H1 (cell line): ENCODE measurements around the gene G3BP1. TPM values are rescaled to one million over a fixed set of nuclear protein-coding genes. Genes with fewer than 3 reads are reported as not detected.

Experiments
- CTCF ChIA-PET: fragments of 300-600 bp; sonication (Branson Sonifier 250); formaldehyde crosslinking; loops from one replicate; lab custom pipeline; 2021; ENCODE audit not compliant: partially characterized antibody; lab: Charles Lee
- POLR2A ChIA-PET: fragments of 300-600 bp; sonication (Branson Sonifier 250); formaldehyde crosslinking; loops from one replicate; lab custom pipeline; 2021; ENCODE audit warnings: inconsistent platforms; ENCODE audit not compliant: partially characterized antibody; lab: Charles Lee
- DNase-seq, 2 experiments: peaks; one replicate each; pipeline versions ENCODE4 v3.0.0 to v3.0.0-alpha.2; 2010 to 2022; ENCODE audit warnings: low spot score in 2 of 2, low read depth in 1 of 2, mixed read lengths in 1 of 2
- FAIRE-seq: peaks from 2 replicates; lab custom pipeline; 2011; peaks lifted over from hg19 to GRCh38; lab: Jason Lieb, UNC
- H2AFZ ChIP-seq: 2 replicates; pipeline ENCODE4 v1.8.1; 2012; ENCODE audit warnings: low read length, inconsistent platforms
- H2AK5ac ChIP-seq: 2 replicates; pipeline ENCODE4 v1.6.1; 2013; ENCODE audit warnings: low read depth, low read length
- H2BK120ac ChIP-seq: replicated peaks from 2 replicates; pipeline ENCODE3; 2013; ENCODE audit warnings: low read depth, low read length, inconsistent platforms
- H2BK12ac ChIP-seq: 2 replicates; pipeline ENCODE4 v1.6.1; 2013; ENCODE audit warnings: low read depth, low read length
- H2BK15ac ChIP-seq: 2 replicates; pipeline ENCODE4 v1.6.1; 2013; ENCODE audit warnings: low read length
- H2BK20ac ChIP-seq: 2 replicates; pipeline ENCODE4 v1.6.1; 2013; ENCODE audit warnings: low read length
- H2BK5ac ChIP-seq: 2 replicates; pipeline ENCODE4 v1.6.1; 2013; ENCODE audit warnings: low read depth, low read length
- H3K14ac ChIP-seq: 2 replicates; pipeline ENCODE4 v1.6.1; 2013; ENCODE audit warnings: inconsistent platforms; ENCODE audit not compliant: insufficient read length
- H3K18ac ChIP-seq: 2 replicates; pipeline ENCODE4 v1.6.1; 2013; ENCODE audit warnings: low read length; ENCODE audit errors: extremely low read depth
- H3K23ac ChIP-seq: 2 replicates; pipeline ENCODE4 v1.6.1; 2013; ENCODE audit warnings: inconsistent platforms; ENCODE audit not compliant: insufficient read length
- H3K23me2 ChIP-seq: 2 replicates; pipeline ENCODE4 v1.6.1; 2013; ENCODE audit warnings: low read depth, low read length
- H3K27ac ChIP-seq: 2 replicates; pipeline ENCODE4 v1.6.1; 2011; ENCODE audit warnings: low read depth, low read length, inconsistent platforms
- H3K27me3 ChIP-seq, 4 experiments: replicated peaks in 1 of 4; 1 replicate in 1 of 4; 2 replicates in 3 of 4; pipeline versions ENCODE4 v1.6.1 to v1.8.1; 2011 to 2013; ENCODE audit warnings: low read length in 3 of 4, mild to moderate bottlenecking in 3 of 4, inconsistent platforms in 2 of 4, mixed read lengths in 2 of 4, moderate library complexity in 1 of 4; ENCODE audit not compliant: control insufficient read depth in 3 of 4, insufficient read depth in 3 of 4; ENCODE audit errors: extremely low read depth in 1 of 4
- H3K36me3 ChIP-seq, 4 experiments: 2 replicates each; pipeline versions ENCODE4 v1.6.1 to v1.8.1; 2011 to 2013; ENCODE audit warnings: mild to moderate bottlenecking in 4 of 4, low read length in 3 of 4, moderate library complexity in 2 of 4, control low read depth in 1 of 4, inconsistent platforms in 1 of 4; ENCODE audit not compliant: insufficient read depth in 4 of 4, control insufficient read depth in 2 of 4
- H3K4ac ChIP-seq: replicated peaks from 2 replicates; pipeline ENCODE3; 2013; ENCODE audit warnings: low read length, low read depth, mixed read lengths, inconsistent platforms; ENCODE audit not compliant: insufficient read length
- H3K4me1 ChIP-seq, 4 experiments: replicated peaks in 1 of 4; 1 replicate in 1 of 4; 2 replicates in 3 of 4; pipeline versions ENCODE4 v1.6.1 to v1.8.1; 2011 to 2013; ENCODE audit warnings: low read length in 3 of 4, inconsistent platforms in 2 of 4, mixed read lengths in 1 of 4; ENCODE audit not compliant: insufficient read depth in 4 of 4, control insufficient read depth in 3 of 4
- H3K4me2 ChIP-seq, 2 experiments: 2 replicates each; pipeline versions ENCODE4 v1.6.1 to v1.8.1; 2011 to 2013; ENCODE audit warnings: low read depth in 2 of 2, low read length in 2 of 2, control low read depth in 1 of 2, inconsistent platforms in 1 of 2, mild to moderate bottlenecking in 1 of 2; ENCODE audit not compliant: insufficient read depth in 1 of 2
- H3K4me3 ChIP-seq, 4 experiments: fragments of 200-600, 300-600 bp in 1 of 4; sonication (generic), shearing (Covaris generic), sonication (Bioruptor Twin) in 1 of 4; 2 replicates each; pipeline versions ENCODE4 v1.5.1 to v1.8.1; 2011 to 2016; ENCODE audit warnings: low read length in 4 of 4, low read depth in 3 of 4, control low read depth in 2 of 4, inconsistent platforms in 2 of 4, mild to moderate bottlenecking in 2 of 4, mixed read lengths in 1 of 4, moderate library complexity in 1 of 4; ENCODE audit not compliant: insufficient read depth in 2 of 4; ENCODE audit errors: extremely low read depth in 1 of 4
- H3K56ac ChIP-seq: replicated peaks from 2 replicates; pipeline ENCODE3; 2013; ENCODE audit warnings: low read depth, mild to moderate bottlenecking, mixed read lengths, low read length, inconsistent platforms; ENCODE audit not compliant: insufficient read length
- H3K79me1 ChIP-seq: 2 replicates; pipeline ENCODE4 v1.6.1; 2013; ENCODE audit warnings: low read depth, low read length, control low read depth
- H3K79me2 ChIP-seq, 2 experiments: 2 replicates each; pipeline versions ENCODE4 v1.6.1 to v1.8.1; 2012 to 2013; ENCODE audit warnings: low read length in 2 of 2, mild to moderate bottlenecking in 2 of 2, inconsistent platforms in 1 of 2; ENCODE audit not compliant: insufficient read depth in 2 of 2, control insufficient read depth in 1 of 2
- H3K9ac ChIP-seq, 4 experiments: replicated peaks in 1 of 4; 1 replicate in 1 of 4; 2 replicates in 3 of 4; pipeline versions ENCODE4 v1.6.1 to v1.8.1; 2011 to 2013; ENCODE audit warnings: low read depth in 3 of 4, low read length in 3 of 4, control low read depth in 2 of 4, mild to moderate bottlenecking in 2 of 4, moderate library complexity in 2 of 4, inconsistent platforms in 1 of 4; ENCODE audit errors: extremely low read depth in 1 of 4
- H3K9me3 ChIP-seq, 2 experiments: 2 replicates each; pipeline versions ENCODE4 v1.6.1 to v1.8.1; 2012 to 2013; ENCODE audit warnings: mild to moderate bottlenecking in 2 of 2, moderate library complexity in 2 of 2, control low read depth in 1 of 2, inconsistent platforms in 1 of 2, low read depth in 1 of 2, low read length in 1 of 2, mixed read lengths in 1 of 2; ENCODE audit not compliant: insufficient read depth in 2 of 2
- H4K20me1 ChIP-seq, 2 experiments: replicated peaks in 1 of 2; 2 replicates each; pipeline versions ENCODE3 to v1.8.1; 2011 to 2013; ENCODE audit warnings: inconsistent platforms in 2 of 2, low read length in 2 of 2, mild to moderate bottlenecking in 1 of 2; ENCODE audit not compliant: insufficient read depth in 2 of 2, control insufficient read depth in 1 of 2
- H4K5ac ChIP-seq: 2 replicates; pipeline ENCODE4 v1.6.1; 2013; ENCODE audit warnings: low read length, low read depth, mixed read lengths, inconsistent platforms; ENCODE audit not compliant: insufficient read length
- H4K8ac ChIP-seq: 2 replicates; pipeline ENCODE4 v1.8.0; 2013; ENCODE audit warnings: mild to moderate bottlenecking, moderate library complexity, low read length, inconsistent platforms; ENCODE audit not compliant: insufficient read depth; ENCODE audit errors: extremely low read depth
- H4K91ac ChIP-seq: replicated peaks from 2 replicates; pipeline ENCODE3; 2013; ENCODE audit warnings: low read length, mixed read lengths, inconsistent platforms; ENCODE audit not compliant: insufficient read length
- CHD1 ChIP-seq: IDR thresholded peaks from 2 replicates; pipeline ENCODE4 v1.6.1; 2012; ENCODE audit warnings: low read depth, low read length, improper control_type of control experiment
- EZH2 ChIP-seq: fragments of 200-600 bp; sonication (generic); IDR thresholded peaks from 2 replicates; pipeline ENCODE4 v1.7.1; 2012; ENCODE audit warnings: low read depth, mild to moderate bottlenecking, moderate library complexity, low read length, inconsistent platforms; ENCODE audit not compliant: severe bottlenecking
- KDM4A ChIP-seq: IDR thresholded peaks from one replicate; pipeline ENCODE4 v1.7.1; 2012; ENCODE audit warnings: low read depth, mild to moderate bottlenecking, moderate library complexity, low read length, inconsistent platforms; ENCODE audit not compliant: severe bottlenecking
- MAX ChIP-seq: IDR thresholded peaks from 2 replicates; pipeline ENCODE4 v1.6.1; 2012; ENCODE audit warnings: inconsistent platforms
- PHF8 ChIP-seq: fragments of 200-600 bp; sonication (generic); conservative IDR thresholded peaks from 2 replicates; pipeline ENCODE4 v1.7.1; 2012; ENCODE audit warnings: low read depth, mild to moderate bottlenecking, inconsistent platforms, low read length, moderate library complexity
- RBBP5 ChIP-seq: IDR thresholded peaks from 2 replicates; pipeline ENCODE4 v1.7.1; 2012; ENCODE audit warnings: low read depth, mild to moderate bottlenecking, inconsistent platforms, low read length, moderate library complexity, borderline replicate concordance
- SAP30 ChIP-seq: fragments of 300-600 bp; sonication (generic); IDR thresholded peaks from 2 replicates; pipeline ENCODE4 v1.7.1; 2012; ENCODE audit warnings: low read length, moderate library complexity, mild to moderate bottlenecking, inconsistent platforms; ENCODE audit not compliant: insufficient read depth, insufficient replicate concordance
- SIRT6 ChIP-seq: IDR thresholded peaks from one replicate; pipeline ENCODE4 v1.7.1; 2012; ENCODE audit warnings: low read length, inconsistent platforms
- SIX5 ChIP-seq: IDR thresholded peaks from 2 replicates; pipeline ENCODE4 v1.6.1; 2011; ENCODE audit warnings: mild to moderate bottlenecking, low read depth, low read length
- WGBS, 2 experiments: shearing (Covaris generic) in 1 of 2; methylation state at CpG; one replicate each; pipeline versions ENCODE4 v1.1.6 to v1.1.7; 2013 to 2015; ENCODE audit warnings: low lambda C conversion rate in 2 of 2, mixed read lengths in 2 of 2, inconsistent platforms in 1 of 2, low coverage in 1 of 2, missing lambda C conversion rate in 1 of 2; ENCODE audit not compliant: insufficient replicate concordance in 2 of 2, insufficient coverage in 1 of 2, insufficient read length in 1 of 2; ENCODE audit errors: extremely low coverage in 1 of 2, missing lambda C conversion rate in 1 of 2; 5-methylcytosine and 5-hydroxymethylcytosine counted together
- polyA plus RNA-seq, 7 experiments: library from polyadenylated mRNA; depleted of rRNA in 3 of 7; stranded (reverse) in 5 of 7; unstranded in 2 of 7; fragments of >200 nt in 5 of 7; fragments of 200-250 nt in 2 of 7; gene quantifications; 1 replicate in 5 of 7; 2 replicates in 1 of 7; 4 replicates in 1 of 7; pipeline versions ENCODE4 v1.2.1 to v1.2.3, GENCODE V29; 2011 to 2013; ENCODE audit warnings: missing spikeins in 2 of 7, mixed read lengths in 2 of 7
- total RNA-seq: library from RNA; stranded (reverse); fragmentation: NEBNext Ultra II Directional; extraction: Animal tissue kit (Norgen Biotek cat#: 25700); gene quantifications from 2 replicates; pipeline ENCODE4 v1.2.1, GENCODE V29; 2021

G3BP1 gene
- total and polyA plus RNA-seq, 2 of the 8 experiments (the other 6 are each of a cell fraction or from before 2014, with no cell fraction given): 71.2 to 516 TPM

- WGBS, 2 experiments: 1% methylated on average over 46 of the region's 87 CpGs; no CpG with 5 or more reads in 1 of the 2 experiments
- H3K18ac ChIP-seq: peak overlapping the region; percentile 89
- 0 out of 2 replicates have a peak overlapping the region, but pooled peaks have one; percentile 45 for H2AK5ac ChIP-seq
- H3K27me3 ChIP-seq: no peaks in the 10 kb centered on the region
- H3K79me1 ChIP-seq: no peaks in the 10 kb centered on the region
- no peak overlapping the region for H2BK15ac ChIP-seq
- no peaks in the 10 kb centered on the region for H3K9me3 ChIP-seq
- H2AFZ ChIP-seq: no peak overlapping the region
- peaks cover 0 to 10% (median 3%) of the 10 kb centered on the region in 4 experiments; a peak in 2 of 8 replicates for H3K36me3 ChIP-seq
- H3K79me2 ChIP-seq: peaks cover 46 to 55% of the 10 kb centered on the region in 2 experiments
- H3K23ac ChIP-seq: no peak overlapping the region
- H2BK12ac ChIP-seq: no peak overlapping the region
- peak overlapping the region; percentile 92 to 97 (median 96) for H3K9ac ChIP-seq
- peak overlapping the region; percentile 97 for H4K8ac ChIP-seq
- H3K27ac ChIP-seq: peak overlapping the region; percentile 90
- peak overlapping the region; percentile 95 for H3K4ac ChIP-seq
- H3K56ac ChIP-seq: peak overlapping the region; percentile 55
- H2BK20ac ChIP-seq: no peak overlapping the region
- no peak for FAIRE-seq
- H4K20me1 ChIP-seq: peaks cover 31 to 39% of the 10 kb centered on the region in 2 experiments
- POLR2A ChIA-PET: interaction anchor here (0.5 to 6.7 kb wide), 13 partner anchors 9 to 307 kb away, joined by 3 to 182 read pairs (median 11); partner anchors contain the start of gene ATOX1
- H2BK5ac ChIP-seq: peak overlapping the region; percentile 94
- H4K91ac ChIP-seq: peak overlapping the region; percentile 71
- H3K4me1 ChIP-seq: peaks cover 1 to 15% (median 5%) of the 10 kb centered on the region in 4 experiments; a peak in 5 of 7 replicates
- H4K5ac ChIP-seq: peak overlapping the region; percentile 88
- H3K14ac ChIP-seq: no peak overlapping the region
- peaks cover 5% of the 10 kb centered on the region for H3K23me2 ChIP-seq
- H3K4me3 ChIP-seq: peak overlapping the region; percentile 79 to 99 (median 98)
- CTCF ChIA-PET: interaction anchor here (1.1 to 1.5 kb wide), 2 partner anchors 43 to 102 kb away, joined by 3 to 4 read pairs; no protein-coding TSS in a partner anchor
- DNase-seq: peak in 1 of 2 experiments; percentile 53
- H2BK120ac ChIP-seq: no peak overlapping the region
- TF ChIP-seq CHD1 (no peak), KDM4A (no peak), SIRT6 (peak; percentile 65), RBBP5 (peak; percentile 67), MAX (peak; percentile 49), PHF8 (peak; percentile 93), SIX5 (no peak), SAP30 (peak; percentile 38), EZH2 (no peak)
- peak overlapping the region; percentile 86 to 90 for H3K4me2 ChIP-seq
Observed at GRCh38 chr5:151772029-151772845, 483 bp downstream of the G3BP1 start.
